RPMI7951 (cell line): ENCODE results near the gene ALX4. TPM values are rescaled to one million over a fixed set of nuclear protein-coding genes. Genes with fewer than 3 reads are reported as not detected.

Experiments used
- DNase-seq: peaks from one replicate; pipeline ENCODE4 v3.0.0-alpha.2; 2012; ENCODE audit warnings: low read depth
- total RNA-seq: library from RNA; depleted of rRNA; stranded (reverse); fragments of >200 nt; shearing (Covaris generic); gene quantifications from 2 replicates; pipeline ENCODE4 v1.2.3, GENCODE V29; 2014; rRNA removed

The ALX4 gene
- total RNA-seq = not detected in 2 replicates

- DNase-seq = peak; percentile 16
These were observed at the start of gene ALX4 for GRCh38 chr11:44309478-44310205. TSS of gene ALX4 (minus strand) at chr11:44310139. CDS start at chr11:44310062, 77 bp downstream.

- DNase-seq = no peak
These were observed 49.2 kb upstream of the ALX4 start for GRCh38 chr11:44359162-44359561.

GRCh38 chr11:44358713-44359112 is 48.8 kb upstream of the ALX4 start:
- no peak for DNase-seq

- no peak for DNase-seq
These were observed 47.8 kb upstream of the ALX4 start for GRCh38 chr11:44357711-44358110.

DNA sequence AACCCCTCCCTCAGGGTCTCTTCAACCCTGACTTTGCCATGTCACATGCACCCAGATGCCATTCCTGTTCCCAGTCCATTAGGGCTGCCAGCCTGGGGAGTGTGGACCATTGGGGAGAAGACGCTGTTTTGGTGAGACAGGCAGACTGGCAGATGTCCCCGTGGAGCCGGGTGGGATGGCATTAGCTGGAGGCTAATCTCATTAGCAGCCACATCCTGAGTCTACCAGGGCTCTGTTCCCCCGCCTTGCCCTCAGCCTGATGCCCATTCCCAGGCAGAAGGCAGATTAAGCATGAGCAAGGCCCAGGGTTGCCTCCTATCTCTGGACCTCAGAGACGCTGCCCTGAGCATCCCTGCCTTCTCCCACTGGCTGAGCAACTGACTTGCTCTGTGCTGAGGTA is 46.4 kb upstream of the ALX4 start:
- DNase-seq = no peak

DNA sequence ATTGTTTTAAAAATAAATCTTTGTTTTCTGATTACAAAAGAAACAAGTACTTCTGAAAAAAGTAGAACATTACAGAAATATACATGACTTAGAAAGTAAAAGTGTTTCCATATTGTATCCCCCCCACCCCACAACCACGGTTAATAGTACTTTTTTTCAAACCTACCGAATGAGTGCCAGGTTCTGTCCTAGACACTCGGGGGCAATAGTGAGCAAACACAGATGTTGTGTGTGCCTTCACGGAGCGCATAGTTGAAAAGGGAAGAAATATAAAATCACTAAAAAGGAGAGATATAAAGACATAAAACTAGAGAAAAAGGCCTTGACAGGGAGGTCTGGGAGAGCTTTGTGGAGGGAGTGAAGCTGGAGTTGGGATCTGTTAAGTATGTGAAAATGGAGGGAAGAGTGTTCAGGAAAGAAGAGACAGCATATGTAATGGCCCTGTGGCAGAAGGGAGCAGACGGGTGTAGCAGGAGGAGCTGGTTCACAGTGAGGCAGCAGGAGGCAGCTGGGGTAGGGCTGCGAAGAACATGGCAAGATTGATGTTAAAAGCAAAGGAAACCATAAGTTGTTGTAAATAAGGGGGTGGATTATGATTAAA is 42.1 kb upstream of the ALX4 start:
- peak; percentile 2 for DNase-seq

DNA sequence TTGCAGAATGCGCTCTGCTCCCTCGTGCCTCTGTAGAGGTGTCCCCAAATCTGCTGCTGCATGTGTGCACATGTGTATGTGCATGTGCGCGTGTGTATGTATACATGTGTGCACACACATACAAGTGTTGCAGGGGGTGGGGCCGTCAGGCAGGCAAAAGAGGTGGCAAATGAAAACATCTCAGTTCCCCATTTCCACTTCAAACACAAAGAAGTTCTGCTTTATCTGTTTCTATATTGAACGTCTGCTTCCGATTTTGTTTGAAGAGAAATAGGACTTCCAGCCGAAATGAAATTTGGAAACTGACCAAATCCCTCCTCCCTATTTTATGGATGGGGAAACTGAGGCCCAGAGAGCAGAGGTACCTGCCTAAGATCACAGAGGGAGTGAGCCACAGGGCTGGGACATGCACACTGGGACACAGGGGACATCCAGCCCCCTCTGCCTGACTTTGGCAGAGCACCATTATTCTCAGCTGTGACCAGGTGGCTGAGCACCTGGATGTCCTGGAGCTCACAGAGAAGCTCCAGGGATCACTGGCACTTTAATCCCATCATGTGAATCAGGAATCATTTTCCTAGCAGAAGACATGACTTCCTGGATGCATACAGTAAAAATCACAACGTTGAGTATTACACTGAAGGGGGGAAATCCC is 41.2 kb upstream of the ALX4 start:
- DNase-seq = no peak

DNA sequence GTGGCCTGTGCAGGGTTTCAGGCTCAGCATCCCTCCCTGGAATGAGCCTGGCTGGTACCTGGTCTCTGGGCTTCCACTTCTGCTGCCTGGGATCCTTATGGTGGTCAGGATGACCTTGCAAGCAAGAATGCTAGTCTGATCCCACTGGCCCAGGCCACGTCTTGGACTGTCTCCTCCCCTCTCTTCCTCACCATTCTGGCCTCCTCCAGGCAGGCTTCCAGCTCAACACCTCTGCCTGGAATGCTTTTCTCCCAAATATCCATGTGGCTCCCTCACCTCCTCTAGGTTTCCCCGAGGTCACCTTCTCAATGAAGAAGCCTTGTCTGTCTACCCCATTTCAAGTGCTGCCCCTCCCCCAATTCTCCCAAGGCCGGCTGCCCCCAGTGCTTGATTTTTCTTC is 39.4 kb upstream of the ALX4 start:
- no peak for DNase-seq

- no peak for DNase-seq
These were observed 38.8 kb upstream of the ALX4 start for GRCh38 chr11:44348721-44349120.

DNA sequence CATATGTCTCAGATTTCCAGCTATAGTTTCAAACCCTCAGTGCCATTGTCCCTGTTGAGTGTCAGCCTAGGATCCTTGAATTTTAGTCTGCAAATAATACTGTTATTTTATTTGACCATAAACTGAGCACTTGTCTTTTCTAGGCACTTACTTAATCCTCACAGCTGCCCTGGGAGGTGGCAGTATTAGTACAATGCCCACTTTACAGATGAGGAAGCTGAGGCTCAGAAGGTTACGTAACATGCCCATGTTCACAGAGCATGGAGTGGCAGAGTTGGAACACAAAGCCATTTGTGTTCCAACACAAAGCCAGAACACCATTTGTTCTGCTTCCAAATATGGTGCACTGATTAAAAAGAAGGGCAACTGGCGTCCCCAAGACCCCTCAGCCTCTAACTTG is 38.2 kb upstream of the ALX4 start:
- DNase-seq = no peak

DNA sequence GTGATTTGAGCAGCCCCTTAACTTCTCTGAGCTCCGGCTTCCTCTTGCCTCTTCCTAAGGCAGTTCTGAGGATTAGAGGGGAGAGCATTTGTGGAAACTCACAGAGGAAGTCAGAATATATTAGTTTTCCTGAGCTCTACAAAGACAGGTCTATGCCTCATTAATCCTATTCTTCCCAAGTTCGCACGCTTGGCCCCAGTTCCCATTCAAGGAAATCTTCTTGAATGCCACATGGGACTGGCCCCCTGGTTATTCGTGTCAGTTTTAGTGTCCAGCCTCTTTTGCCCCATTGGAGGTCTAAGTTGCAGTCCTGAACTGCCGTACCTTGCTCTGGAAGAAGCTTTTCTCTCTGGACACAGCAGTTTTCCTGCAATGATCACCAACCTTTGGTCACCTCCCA is 37.6 kb upstream of the ALX4 start:
- DNase-seq = no peak

- DNase-seq = no peak
These were observed 37.0 kb upstream of the ALX4 start for GRCh38 chr11:44346983-44347382.

GRCh38 chr11:44345781-44346180 is 35.8 kb upstream of the ALX4 start:
- DNase-seq = no peak

GRCh38 chr11:44344921-44345320 is 35.0 kb upstream of the ALX4 start:
- DNase-seq = no peak

GRCh38 chr11:44344423-44344820 is 34.5 kb upstream of the ALX4 start:
- DNase-seq = no peak

DNA sequence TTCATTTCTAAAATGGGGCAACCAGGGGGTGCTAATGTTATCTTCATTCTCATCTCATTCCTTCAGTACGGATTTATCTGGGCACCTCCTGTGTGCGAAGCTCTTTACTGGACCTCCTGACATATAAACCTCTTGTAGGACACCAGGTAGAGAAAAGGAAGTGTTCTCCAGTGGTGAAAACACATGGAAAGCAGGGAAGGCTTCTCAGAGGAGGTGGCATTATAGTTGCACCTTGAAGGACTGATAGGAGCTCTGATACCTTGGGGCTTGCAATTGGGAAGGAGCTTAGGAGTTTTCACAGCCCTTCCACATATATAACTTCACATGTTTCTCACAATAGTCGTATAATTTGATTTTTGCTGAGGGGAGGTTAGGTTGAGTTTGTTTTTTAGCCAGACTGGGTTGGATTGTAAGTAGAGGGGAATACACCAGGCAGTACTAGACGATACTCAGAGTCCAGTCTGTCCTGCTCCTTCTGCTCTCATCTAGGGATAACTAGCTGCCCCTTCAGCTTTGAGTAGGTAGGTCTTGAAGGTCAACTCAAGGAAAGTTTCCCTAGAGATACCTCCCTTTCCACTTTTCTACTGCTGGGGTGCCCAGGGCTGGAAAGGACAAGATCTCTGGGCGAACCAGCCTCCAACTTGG is 34.0 kb upstream of the ALX4 start:
- no peak for DNase-seq

DNA sequence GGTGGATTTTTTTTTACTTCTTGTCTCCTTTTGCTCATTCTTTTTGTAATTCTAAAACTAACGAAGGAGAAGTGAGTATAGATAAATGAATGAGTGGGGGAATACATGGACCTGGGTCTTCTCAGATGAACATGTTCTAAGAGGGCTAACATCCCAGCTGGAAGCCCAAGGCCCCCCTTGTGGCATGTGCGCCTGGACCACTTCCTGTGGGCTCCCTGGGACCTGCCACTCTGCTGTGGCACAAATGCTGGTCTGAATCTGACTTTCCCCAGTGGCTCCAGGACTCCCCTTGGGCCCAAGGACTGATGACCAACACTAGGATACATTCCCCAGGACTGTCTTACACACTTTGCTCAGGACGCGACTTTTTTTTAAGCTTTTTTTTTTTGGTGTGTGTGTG is 32.7 kb upstream of the ALX4 start:
- DNase-seq = no peak

DNA sequence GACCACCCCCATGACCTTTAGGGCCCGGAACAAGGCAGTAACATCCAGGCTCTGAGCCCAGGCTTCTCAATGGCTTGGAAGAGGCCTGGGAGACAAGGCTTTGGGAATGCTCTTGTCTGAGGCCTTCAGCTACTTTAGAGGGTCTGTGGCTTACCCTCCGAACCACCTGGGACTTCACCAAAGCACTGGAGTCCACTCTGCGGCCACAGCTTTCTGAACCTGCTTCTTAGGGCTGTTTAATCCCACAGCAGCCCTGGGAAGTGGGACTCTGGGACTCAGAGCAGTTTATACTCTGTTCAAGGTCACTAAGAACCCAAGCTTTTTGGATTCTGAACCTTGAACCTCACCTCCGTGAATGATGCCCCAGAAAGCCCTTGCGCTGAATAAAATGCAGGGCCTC is 30.7 kb upstream of the ALX4 start:
- DNase-seq = no peak

DNA sequence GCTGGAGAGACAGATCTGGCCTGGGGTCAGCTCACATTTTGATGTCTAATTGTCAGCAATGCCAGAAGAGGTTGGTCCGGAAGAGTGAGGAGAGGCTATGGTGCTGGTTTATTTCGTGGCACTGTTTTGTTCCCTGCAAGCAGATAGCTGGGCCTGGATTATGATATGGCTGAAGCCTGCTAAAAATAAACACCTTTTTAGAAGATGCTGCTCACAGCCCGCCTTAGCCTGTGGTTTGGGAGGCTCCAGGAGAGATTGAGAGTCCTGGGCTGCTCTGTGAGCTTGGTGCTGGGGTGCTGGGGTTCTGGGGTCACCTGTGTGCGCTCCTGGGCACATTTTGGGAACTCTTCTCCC is 29.6 kb upstream of the ALX4 start:
- DNase-seq = no peak

DNA sequence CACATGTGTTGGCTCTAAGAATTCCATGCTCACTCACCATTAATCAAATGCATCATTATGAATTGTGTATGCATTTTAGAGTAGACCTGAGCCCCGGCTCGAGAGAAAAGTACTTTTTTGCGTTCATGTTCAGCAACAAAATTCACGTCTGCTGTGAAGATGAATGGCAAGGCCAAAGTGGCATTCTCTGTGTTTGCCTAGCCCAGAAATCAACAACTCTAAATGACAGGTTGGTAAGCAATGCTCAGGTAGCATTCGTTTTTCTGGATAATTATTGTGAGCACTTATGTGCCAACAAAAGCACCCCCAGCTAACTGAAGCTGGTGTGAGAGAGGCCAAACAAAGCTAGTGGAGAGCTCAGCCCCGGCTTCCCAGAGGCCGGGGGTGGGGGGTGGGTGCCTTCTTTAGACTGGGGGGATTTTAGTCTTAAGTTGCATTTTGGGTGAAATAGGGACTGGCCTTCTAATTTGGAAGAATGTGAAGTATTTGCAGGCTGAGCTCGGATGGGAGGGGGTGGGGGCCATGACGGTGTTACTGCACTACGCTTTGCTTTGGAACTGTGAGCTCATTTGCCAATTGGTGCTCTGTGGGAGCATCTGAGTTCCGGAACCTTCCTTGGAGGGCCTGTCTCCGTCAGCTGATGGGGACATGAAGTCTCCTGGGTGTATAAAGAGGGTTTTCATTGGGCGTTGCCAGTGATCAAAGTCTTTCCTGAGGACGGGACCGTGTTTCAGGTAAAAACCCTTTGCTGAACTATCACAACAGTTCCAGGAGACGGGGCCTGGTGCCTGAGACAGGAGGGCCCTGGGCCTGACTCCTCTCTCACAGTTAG is 29.0 kb upstream of the ALX4 start:
- DNase-seq = no peak

DNA sequence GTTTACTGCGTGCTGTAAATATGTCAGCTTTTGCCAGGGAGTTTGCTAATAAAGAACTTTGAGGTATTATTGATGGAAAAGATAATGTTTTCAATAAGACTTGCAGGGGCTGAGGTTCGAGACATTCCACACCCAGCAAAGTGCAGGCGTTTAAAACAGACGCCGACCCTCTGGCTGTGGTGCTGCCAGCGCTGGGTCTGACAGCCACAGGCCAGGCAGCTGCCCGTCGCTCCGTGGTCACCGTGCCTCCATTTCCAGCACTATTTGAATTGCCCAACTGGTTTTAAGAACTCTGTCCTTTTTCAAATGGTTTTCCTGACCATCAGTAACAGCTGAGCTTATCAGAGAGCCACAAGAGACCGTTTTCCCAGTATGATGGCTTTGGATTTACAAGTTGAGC is 28.1 kb upstream of the ALX4 start:
- DNase-seq = no peak

- no peak for DNase-seq
These were observed 26.0 kb upstream of the ALX4 start for GRCh38 chr11:44335919-44336318.
